ENCODE measurements around the gene FOXO6.

The FOXO6 gene

DNA sequence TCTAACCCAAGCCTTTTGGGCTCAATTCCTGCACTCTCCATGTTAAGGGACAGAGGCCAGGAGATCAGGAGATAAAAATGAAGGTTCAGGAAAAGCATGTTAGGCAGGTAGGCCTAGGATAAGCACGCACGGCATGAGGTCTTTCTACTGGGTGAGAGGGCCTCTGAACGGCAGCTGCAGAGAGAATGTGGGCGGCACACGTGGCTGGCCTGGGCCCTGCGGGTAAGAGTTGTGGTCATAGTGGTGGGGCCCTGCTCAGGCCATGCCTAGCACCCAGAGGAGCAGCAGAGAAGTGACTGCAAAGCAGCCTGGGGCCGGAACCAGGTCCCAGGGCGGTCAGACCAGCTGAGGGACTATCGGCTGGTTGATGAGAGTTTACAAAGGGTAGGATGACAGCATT is 7.5 kb upstream of the FOXO6 start:
- DNase-seq, result no peak

GRCh38 chr1:41354956-41355355 is 6.3 kb upstream of the FOXO6 start:
- no peak for DNase-seq

DNA sequence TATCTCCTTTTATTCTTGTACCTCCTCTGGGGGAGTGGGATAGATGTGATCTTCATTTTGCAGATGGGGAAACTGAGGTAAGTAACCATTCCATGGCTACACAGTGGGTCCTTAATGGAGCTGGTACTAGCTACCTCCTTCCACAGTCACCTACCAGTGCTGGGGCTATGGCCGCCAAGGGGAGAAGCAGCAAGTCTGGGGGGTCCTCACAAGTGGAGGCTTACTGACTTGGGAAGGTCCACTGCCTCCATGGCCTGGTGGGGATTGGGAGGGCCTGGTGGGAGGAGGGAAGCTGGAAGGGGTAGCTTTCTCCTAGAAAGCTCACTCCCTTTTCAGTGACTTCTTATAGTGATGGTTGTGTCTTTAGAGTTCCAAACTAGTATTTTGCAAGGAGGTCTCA is 5.9 kb upstream of the FOXO6 start:
- DNase-seq, result no peak

- DNase-seq, result no peak
These were observed 5.5 kb upstream of the FOXO6 start for GRCh38 chr1:41355761-41356160.

DNA sequence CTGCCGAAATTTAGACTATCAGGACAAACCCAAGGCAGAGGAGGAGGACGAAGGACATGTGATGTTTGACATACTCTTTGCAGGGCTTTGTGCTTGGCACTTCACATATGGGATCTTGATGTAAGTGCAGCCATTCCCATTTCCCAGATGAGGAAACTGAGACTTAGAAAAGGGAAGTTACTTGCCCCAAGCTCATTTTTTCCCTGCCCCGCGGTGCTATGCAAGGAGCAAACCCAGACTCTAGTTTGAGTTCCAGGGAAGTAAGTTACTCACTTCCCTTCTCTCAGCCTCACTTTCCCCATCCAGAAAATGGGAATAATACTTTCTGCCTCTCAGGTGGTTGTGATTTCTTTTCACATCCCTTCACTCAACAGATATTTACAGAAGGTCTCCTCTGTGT is 4.5 kb upstream of the FOXO6 start:
- no peak for DNase-seq

GRCh38 chr1:41357451-41358101 is 3.7 kb upstream of the FOXO6 start:
- no peak for DNase-seq

GRCh38 chr1:41358131-41359021 is 2.9 kb upstream of the FOXO6 start:
- no peak for DNase-seq

GRCh38 chr1:41359211-41360073 is 1.8 kb upstream of the FOXO6 start:
- DNase-seq, result no peak

GRCh38 chr1:41360074-41360785 is 1.0 kb upstream of the FOXO6 start:
- no peak for DNase-seq

DNA sequence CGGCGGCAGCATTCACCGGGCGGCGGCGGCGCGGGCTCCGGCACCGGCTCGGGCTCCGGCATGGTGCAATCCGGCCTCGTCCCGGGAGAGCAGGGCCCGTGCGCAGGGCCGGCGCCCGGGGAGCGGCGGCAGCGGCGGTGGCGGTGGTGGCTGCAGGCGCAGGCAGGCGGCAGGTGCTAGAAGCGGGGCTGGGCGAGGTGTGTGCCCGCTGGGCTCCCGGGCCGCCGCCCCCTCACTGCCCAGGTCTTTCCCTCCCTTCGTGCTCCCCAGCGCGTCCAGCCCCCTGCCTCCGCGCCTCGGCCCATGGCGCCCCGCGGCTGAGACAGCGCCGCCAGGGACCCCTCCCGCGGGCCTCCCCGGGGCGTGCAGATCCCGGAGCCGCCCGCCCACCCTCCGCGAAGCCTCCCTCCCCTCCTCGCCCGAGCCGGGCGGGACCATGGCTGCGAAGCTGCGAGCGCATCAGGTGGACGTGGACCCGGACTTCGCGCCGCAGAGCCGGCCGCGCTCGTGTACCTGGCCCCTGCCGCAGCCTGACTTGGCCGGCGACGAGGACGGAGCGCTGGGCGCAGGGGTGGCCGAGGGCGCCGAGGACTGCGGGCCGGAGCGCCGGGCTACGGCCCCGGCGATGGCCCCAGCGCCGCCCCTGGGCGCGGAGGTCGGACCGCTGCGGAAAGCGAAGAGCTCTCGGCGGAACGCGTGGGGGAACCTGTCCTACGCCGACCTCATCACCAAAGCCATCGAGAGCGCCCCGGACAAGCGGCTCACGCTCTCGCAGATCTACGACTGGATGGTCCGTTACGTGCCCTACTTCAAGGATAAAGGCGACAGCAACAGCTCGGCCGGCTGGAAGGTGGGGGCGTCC is 492 bp downstream of the FOXO6 start:
- DNase-seq, result peak in 1 of 5 donors; percentile 34

DNA sequence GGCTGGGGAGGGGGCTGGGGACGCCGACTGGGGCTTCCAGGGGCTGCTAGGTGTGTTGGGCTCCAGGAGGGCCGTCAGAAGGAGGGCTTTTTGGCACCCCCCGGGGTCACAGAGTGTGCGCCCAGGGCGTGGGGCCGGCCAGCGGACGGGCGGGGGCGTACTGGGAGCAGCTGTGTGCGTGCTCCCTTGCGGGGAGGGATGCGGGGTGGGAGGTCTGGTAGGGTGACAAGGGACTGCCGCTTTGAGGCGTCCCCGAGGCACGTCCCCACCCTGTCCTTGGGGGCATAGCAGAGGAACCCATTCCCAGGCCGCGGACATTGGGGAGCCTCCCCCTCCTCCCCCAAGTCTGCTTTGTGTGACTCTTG is 1.1 kb downstream of the FOXO6 start:
- DNase-seq, result no peak

DNA sequence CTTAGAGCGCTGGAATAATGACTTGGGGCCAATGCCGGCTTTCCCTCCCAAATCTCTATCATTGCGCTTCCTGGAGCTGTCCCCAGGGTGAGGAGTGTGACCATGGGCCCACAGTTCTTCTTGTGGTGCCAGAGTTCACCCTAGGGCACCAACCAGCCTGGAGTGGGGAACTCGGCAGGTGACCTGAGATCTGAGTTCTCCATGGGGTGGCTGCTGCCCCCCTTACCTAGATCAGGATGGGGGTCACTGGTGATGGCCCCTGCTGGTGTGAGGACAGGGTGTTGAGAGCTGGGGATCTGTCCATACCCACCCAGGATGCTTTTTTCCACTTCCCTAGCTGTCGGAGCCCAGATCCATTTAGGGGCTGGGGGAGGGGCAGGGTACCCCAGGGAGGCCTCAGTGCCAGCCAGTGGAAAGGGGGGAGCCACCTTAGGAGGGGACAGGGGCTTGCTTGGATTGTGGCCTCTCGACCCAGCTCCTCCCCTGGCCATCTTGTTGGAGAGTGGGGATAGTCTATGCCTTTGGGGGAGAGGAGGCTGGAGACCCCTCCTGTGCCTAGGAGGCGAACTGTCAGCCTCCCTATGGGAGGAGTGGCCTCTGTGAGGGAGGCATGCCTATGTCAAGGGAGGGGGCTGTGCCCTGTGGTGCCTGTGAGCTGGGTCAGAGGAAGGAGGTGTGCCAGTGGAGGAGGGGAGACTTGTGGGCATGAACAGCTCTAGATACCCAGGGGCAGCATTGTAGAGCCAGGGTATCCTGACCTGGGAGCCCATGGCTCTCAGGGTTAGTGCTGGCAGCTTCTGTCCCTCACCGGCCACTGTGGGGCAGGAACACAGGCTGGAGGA is 1.7 kb downstream of the FOXO6 start:
- no peak for DNase-seq

- DNase-seq, result no peak
These were observed 2.5 kb downstream of the FOXO6 start for GRCh38 chr1:41363591-41364320.

GRCh38 chr1:41364442-41365319 is 3.4 kb downstream of the FOXO6 start:
- DNase-seq, result no peak

DNA sequence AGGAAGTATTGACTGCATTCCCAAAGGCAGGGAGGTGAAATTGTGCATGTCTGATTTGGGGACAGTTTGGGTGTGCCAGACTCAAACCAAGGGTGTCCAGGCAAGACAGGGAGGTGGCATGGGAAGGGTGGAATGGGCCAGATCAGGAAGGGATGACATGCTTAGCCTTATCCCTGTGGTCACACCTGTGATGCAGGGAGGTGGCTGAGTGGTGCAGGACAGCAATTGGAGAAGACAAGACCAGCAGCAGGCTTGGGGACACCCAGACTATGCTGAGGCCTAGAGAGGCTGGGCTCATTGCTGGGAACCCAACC is 4.0 kb downstream of the FOXO6 start:
- DNase-seq, result no peak

DNA sequence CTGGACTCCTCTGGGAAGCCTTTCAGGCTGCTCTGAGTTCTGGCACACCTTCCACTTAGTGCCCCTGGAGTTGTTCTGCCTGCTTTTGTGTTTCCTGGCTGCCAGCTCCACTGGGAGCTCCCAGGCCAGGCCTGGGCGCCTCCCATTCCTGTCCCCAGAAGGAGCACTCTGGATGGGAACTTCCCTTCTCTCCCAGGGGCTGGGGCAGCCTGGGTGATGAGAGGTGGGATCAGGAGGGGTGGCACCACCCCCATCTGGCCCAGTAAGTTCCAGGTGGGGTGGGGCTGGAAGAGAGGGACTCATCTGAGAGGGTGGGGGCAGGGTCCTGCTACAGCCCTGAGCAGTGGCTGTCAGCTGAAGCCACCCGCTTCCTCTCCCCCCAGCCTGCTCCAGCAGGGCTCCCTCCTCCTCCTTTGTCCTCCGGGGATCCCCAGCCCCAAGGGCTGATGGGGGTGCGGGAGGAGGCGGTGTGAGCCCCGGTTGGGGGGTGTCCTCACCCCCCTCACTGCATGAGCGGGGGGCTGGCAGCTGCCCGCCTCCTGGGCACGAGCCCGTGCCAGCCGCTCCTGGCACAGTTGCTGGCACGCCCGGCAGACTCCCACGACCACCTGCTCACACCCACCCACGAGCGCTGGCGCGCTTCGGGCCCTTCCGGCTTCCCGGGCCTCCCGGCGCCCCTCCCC is 4.7 kb downstream of the FOXO6 start:
- DNase-seq, result peak in 1 of 5 donors; percentile 39

GRCh38 chr1:41366455-41367287 is 5.4 kb downstream of the FOXO6 start:
- peak in 2 of 5 donors; percentile 28 to 61 for DNase-seq

DNA sequence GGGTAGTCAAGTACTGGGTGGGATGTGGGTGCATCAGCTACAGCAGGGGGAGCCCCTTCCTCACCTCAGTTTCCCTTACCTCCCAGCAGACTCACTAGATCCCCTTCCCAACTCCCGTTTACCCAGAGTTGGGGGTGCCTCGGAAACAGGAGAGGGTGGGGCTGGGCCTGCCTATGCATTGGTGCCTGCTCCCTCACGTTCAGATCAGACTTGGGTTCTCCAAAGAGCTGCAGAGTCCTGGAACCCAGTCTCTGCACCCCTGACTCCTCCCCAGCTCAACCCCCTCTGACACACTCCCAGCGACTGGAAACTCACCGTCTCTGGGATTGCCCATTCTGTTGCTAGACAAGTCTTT is 6.0 kb downstream of the FOXO6 start:
- no peak for DNase-seq
